HG03558 (cell line): ENCODE data around the gene RNF123.

Experiments
- ATAC-seq: cut with Tn5 transposase; IDR thresholded peaks from one replicate; pipeline ENCODE4 v1.9.1; 2021; ENCODE audit warnings: moderate number of reproducible peaks; ENCODE audit not compliant: unreplicated experiment; ENCODE audit errors: extremely low read depth

The RNF123 gene

DNA sequence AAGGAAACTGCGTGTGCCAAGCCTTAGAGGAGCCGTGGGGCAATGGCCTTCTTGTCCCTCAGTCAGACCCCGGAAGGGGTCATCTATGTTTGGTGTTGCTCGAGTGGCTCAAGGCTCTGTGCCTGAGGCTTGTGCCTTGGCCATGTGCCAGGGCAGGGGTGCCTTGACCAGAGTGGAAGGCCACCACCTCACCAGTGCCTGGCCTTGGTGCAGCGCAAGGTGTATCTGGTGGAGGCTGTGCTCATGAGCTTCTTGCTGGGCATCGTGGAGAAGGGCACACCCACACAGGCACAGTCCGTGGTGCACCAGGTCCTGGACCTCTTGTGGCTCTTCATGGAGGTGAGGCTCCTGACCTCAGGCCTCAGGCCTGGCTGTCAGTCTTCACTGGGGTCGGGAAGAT, 10.7 kb downstream of the RNF123 start:
- ATAC-seq: no peak

DNA sequence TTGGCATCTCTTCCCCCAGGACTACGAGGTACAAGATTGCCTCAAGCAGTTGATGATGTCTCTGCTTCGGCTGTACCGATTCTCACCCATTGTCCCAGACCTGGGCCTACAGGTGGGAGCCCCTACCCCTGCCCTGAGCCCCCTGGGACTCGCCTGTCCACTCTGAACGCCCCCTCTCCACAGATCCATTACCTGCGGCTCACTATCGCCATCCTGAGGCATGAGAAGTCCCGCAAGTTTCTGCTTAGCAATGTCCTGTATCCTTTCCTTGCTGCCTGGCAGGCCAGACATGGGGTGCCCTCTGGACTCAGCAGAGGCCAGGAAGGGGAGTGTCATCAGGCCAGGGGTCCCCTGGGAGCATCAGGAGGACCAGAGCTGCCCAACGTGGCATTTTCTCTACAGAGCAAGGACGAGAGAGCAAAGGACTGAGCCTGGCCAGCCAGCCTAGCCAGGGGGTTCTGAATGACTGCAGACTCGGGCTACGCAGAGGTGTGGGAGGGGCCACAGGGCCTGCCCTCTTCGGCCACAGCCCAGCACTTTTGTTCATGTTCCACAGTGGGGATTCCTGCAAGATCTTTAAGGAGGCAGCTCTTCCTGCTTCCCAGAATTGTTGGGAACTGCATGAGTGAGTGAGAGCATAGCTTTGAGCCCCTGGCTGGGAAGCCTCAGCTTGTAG, 11.2 kb downstream of the RNF123 start:
- ATAC-seq: no peak

DNA sequence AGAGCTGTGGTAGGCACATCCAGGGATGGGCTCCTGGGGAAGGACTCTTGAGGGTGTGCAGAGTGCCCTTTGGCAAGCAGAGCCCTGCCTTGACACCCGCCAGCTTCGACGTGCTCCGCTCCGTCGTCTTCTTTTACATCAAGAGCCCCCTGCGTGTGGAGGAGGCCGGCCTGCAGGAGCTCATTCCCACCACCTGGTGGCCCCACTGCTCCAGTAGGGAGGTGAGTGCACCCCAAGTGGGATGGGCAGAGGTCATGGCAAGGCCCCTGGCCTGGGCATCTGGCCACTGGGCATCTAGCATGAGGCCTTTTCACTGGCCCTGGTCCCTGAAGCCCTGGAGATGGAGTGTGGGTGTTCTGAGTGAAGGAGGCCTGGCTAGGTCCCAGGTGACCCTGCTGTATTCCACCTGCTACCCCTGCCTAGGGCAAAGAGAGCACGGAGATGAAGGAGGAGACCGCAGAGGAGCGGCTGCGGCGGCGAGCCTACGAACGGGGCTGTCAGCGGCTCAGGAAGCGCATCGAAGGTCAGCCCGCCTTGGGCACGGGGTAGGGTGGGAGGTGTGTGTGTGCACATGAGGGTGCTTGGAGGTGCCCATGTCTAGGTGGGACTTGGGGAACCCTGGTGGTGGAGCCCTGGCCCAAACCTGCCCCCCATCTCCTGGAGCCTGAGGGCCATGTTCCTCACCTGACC, 12.2 kb downstream of the RNF123 start:
- ATAC-seq: no peak

DNA sequence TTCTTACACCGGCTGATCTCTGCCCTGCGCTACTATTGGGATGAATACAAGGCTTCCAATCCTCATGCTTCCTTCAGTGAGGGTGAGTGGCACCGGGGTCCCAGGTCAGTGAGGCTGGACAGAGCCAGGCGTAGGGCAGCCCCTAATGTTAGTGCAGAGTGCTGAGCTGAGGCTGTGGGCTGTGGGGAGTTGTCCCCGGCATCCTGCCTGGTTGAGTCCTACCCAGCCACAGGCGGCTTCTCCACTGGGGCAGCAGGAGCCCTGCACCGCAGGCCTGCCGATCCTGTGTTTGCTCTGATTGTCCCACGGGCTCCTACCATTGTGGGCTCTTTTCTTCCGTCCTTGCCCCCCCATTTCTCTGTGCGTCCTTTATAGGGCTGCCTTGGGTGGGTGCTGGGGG, 13.3 kb downstream of the RNF123 start:
- no peak for ATAC-seq

DNA sequence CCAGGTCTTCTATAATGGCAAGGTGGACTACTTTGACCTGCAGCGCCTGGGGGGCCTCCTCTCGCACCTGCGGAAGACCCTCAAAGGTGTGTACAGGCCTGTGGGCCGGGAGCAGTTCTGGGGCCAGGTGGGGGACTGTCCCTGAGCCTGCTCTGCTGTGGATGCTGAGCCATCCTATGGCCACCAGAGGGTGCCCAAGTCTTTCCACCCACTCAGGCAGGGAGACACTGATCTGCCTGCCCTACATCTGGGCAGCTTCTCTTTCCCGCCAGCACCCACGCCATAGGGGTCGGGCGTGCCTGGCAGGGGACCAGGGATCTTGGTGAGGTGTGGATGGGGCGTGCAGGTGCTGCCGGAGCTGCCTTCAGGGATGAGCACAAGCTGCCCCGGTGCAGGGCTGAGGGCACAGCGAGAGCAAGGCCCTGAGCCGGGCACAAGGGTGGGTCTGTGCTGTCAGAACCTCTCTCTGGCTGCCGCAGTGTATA, 14.1 kb downstream of the RNF123 start:
- no peak for ATAC-seq

DNA sequence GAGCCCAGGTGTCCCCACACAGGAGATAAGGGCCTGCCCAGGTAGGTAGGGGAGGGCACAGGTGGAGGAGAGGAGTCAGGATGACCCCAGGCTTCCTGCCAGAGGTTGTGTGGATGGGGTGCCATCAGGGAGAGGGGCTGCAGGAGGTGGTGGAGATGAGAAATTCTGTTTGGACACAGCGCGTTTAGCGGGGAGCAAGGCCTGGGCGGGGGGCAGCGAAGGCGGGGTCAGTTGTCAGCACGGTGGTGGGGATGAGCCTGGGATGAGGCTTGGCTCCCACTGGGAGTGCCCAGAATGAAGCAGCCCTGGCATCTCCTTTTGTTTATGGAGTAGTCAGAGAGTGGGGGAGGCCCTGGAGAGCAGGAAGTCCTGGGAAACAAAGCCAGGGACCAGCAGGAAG, 14.6 kb downstream of the RNF123 start:
- no peak for ATAC-seq

DNA sequence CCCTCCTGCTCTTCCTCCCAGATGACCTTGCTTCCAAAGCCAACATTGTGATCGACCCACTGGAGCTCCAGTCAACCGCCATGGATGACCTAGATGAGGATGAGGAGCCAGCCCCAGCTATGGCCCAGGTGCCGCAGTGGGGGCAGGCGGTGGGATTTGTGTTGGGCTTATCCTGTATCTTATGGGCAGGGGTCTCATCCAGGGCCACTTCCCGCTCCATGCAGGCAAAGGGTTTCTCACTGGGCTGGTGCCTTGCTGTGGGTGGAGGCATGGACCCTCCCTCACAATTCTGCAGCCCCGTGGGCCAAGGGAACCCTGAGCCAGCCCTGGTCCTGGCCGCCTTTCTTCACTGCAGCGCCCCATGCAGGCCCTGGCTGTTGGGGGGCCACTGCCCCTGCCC, 15.3 kb downstream of the RNF123 start:
- ATAC-seq: no peak

DNA sequence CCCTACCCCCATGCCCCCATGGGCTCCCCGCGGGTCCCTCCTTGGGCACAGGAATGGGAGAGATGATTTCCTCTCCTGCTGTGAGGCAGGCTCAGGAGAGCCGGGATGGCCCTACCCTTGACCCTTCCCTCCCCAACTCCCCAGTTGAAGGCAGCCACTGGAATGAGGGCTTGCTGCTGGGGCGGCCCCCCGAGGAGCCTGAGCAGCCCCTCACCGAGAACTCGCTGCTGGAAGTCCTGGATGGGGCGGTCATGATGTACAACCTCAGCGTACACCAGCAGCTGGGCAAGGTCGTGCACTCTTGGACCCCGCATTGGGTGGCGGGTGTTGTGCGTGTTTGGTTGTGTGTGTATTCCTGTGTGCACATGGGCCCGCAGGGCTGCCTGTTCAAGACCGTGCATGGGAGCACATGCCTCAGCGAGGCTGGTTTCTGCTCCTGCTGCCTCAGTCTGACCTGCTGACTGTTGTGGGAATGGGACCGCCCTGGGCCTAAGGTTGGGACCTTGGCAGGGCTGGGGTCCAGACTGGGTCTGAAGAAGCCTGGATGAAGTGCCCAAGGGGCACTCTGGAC, 16.1 kb downstream of the RNF123 start:
- no peak for ATAC-seq

DNA sequence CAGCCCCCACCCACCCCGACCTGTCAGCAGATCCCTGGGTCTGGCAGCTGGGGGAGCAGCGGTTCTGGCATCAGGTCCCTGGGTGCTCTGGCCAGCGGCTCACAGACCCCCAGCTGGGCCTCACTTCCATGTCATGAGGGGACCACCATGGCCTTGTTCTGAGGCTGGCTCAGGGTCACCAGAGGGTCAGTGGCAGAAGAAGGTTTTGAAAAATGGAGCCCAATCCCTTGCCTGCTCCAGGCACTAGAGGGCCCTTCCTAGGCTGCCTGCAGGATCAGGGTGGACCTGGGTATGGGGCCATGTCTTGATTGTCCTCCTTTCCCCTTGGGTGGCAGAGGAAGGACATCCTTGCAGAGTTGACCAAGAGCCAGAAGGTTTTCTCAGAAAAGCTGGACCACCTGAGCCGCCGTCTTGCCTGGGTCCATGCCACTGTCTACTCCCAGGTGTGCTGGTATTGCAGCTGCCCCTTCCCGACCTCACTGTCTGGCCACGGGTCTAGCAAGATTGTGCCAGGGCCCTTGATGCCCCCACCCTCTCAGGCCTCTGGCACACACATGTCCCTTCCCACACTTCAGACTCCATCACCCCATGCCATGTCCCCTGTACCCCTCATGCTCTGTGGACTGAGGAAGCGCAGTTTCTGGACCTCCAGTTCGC, 17.2 kb downstream of the RNF123 start:
- no peak for ATAC-seq

DNA sequence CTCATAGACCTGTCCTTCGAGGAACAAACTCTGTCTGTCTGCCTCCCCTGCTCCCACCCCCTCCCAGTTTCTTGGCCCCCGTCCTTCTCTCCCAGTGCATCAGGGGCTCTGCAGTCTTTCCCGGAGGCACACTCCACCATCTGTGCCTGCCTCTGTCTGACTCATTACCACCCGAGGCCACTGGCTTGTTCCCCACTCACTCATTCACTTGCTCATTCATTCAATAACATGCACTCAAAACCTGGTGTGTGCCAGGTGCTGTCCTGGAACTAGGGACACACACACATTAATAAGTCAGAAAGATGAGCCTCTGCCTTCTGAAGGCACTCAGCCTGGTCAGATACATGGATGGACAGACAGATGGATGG, 17.7 kb downstream of the RNF123 start:
- no peak for ATAC-seq

DNA sequence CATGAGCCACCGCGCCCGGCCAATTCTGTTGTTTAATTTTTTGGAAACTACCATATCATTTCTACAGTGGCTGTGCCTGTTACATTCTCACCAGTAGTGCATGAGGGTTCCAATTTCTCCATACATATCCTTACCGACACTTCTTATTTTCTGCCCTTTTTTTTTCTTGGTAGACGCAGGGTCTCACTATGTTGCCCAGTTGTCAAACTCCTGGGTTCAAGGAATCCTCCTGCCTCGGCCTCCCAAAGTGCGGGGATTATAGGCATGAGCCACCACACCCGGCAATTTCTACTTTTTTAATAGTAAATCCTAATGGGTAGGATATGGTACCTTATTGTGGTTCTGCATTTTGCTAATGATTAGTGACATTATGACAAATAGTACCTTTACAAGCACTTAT, 20.5 kb downstream of the RNF123 start:
- ATAC-seq: no peak

DNA sequence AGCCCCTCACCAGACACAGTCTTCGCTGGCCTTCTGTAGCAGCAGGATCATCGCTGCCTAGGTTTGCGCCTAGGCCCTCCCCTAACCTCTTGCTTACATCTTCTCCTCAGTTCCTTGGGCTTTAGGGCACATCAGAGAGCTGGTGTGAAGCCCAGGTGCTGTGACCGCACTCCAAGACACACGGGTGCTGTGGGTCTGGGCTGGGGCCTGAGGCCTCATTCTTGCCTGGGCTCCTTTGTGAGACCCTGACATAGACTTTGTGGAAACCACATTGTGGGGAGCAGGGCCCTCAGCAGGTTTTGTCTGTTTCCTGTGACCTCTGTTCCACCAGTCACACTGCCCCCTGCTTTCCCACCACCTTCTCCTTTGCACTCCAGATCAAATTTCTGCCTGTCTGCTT, 22.1 kb downstream of the RNF123 start:
- ATAC-seq: no peak

DNA sequence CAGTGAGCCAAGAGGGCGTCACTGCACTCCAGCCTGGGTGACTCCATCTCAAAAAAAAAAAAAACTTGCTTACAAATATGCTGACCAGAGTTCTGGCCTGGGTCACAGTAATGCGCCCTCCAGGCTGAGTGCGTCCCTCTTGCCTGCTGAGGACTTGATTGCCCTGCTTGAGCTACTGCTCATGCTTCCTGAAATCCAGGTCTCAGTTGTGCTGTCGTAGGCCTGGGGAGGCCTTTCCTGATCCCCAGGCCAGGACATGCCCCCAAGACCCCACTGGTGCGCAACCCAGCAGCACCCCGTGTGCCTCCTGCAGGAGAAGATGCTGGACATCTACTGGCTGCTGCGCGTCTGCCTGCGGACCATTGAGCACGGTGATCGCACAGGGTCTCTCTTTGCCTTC, 22.8 kb downstream of the RNF123 start:
- ATAC-seq: no peak

DNA sequence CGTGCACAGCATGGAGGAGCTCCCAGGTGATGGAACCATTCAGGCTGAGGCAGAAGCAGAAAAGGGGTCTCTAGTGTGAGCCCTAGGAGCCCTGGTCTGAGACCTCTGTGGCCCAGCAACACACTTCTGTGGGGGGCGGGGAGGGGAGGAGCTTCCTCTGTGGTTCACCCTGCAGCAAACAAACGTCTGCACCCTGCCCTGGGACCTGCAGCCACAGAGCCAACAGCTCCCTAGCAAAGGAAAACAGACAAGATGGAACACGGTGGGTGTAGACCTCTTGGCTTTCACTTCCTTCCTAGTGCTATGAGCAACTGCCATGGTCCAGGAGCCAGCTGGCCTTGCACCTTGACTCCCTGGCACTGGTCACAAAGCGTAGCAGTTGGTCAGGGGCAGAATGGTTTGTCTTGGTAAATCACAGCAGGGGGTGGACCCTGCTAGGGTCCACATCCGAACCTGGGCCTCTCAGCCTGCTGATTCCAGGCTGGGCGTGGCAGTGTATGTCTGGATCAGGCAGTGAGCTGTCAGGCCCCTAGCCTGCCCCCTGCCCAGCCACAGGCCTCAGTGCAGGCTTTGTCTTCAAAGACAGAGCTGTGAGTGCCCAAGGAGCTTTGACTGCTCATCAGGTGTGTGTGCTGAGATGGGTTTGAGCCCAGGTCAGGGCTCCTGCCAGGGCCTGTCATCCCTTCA, 23.4 kb downstream of the RNF123 start:
- no peak for ATAC-seq

DNA sequence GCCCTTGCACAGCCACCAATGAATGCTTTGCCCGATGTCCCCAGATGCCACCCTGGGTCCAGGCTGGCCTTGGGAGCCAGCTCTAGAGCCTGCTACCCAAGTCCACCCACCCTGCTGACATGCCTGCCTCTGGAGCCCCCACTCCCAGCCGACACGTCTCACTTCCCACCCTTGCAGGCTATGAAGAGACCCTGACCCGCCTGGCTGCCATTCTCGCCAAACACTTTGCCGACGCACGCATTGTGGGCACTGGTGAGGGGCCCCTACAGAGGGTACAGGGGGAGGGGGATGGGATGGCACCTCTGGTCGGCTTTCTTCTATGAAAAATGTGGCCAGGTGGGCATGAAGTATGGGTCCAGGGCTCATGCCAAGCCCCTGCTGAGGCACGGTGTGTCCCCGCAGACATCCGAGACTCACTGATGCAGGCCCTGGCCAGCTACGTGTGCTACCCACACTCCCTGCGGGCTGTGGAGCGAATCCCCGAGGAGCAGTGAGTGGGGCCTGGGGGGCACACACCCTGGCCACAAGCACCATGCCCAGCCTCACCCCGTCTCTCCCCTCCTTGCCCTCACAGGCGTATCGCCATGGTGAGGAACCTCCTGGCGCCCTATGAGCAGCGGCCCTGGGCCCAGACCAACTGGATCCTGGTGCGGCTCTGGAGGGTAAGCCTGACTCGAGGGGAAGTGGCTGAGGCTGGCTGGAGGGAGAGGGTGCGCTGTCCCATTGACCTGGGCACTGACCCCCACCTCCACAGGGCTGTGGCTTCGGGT, 24.2 kb downstream of the RNF123 start:
- no peak for ATAC-seq

DNA sequence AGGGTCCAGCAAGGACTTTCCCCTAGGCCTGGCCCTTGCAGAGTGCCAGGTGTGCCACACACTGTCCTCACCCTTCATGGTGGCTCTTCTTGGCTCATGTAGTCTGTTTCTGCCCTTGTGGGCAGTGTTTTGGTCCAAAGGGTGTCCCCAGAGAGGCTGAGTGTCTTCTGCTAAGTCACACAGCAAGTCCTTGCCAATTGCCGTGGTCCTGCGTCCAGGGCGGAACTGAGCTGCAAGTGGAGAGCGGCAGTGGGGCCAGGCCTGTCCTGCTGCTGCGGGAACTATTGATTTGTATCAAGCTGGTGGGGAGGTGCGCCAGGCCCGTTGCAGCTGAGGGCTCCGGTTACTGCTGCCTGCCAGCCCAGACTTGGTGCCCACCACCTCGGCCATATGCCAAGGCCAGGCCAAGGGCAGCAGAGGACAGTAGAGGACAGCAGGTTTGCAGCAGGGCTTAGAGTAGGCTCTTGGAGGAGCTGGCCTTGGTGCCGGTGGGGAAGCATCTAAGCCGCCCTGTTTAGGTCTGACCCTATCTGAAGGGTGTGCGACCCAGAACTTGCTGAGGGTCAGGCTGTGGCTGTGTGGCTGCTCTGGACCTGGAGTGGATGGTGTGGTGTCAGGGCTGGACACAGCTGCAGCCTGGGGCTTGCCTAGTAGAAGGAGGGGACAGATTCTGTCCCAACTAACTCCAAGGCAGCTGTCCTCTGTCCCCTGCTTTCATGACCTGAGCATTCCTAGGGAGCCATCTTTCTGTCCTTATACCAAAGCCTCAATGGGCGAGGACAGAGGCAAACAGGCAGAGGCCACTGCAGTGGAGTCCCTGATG, 25.6 kb downstream of the RNF123 start:
- no peak for ATAC-seq

DNA sequence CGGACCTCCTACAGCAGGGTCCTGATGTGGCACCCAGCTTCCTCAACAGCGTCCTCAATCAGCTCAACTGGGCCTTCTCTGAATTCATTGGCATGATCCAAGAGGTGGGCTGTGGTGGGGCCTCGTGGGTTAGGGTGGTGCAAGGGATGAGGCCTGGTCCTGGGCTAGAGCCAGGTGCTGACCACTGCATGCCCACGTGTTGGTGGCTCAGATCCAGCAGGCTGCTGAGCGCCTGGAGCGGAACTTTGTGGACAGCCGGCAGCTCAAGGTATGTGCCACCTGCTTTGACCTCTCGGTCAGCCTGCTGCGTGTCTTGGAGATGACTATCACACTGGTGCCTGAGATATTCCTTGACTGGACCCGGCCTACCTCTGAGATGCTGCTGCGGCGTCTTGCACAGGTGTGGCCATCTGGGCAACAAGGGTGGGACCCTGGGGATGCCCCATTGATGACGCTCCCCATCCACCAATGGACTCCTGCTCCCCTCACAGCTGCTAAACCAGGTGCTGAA, 26.3 kb downstream of the RNF123 start:
- ATAC-seq: no peak

DNA sequence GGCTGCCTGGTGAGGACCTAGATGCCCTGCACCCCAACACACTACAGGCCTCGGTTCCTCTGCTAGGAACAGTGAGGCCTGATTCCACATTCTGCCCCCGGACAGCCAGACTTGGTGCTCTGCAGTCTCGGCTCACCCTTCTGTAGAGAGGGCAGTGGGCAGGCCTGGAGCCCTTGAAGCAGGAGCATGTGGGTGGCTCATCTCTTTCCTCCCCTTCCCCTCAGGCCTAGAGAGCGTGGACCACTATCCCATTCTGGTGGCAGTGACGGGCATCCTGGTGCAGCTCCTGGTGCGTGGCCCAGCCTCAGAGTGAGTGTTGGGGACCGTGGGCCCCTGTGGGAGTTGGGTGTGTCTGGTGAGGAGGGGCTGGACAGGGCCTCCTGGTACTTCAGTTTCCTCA, 26.8 kb downstream of the RNF123 start:
- no peak for ATAC-seq

DNA sequence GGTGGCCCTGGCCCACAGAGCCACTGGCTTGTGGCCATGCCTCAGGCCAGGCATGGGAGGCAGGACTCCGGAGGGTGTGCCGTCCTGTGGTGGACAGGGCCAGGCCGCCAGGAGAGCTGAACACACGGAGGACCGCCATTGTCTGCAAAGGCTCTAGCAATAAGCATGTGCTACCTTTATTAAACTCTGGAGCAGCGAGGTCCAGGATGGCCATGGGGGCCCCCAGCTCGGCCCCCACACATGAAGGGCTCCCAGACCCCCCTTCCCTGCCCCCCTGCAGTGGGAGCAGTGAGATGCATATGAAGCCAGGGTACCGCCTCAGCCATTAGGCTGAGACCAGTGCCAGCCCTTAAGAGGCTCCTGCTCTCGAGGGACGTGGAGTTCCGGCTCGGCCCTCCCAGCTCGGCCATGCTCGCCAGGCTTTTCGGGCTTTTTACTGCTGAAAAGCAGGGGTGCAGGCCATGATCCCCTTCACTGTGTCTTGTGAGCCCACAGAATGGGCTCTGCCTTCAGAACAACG, 27.4 kb downstream of the RNF123 start:
- no peak for ATAC-seq
